GM04503 (cell line): ENCODE data around the gene TXNL4A.

Experiments used
- DNase-seq: peaks from one replicate; pipeline ENCODE4 v3.0.0-alpha.2; 2012; ENCODE audit warnings: low read depth

Gene TXNL4A

GRCh38 chr18:79991494-79991893, 3.1 kb upstream of the TXNL4A start:
- peak; percentile 34 for DNase-seq

DNA sequence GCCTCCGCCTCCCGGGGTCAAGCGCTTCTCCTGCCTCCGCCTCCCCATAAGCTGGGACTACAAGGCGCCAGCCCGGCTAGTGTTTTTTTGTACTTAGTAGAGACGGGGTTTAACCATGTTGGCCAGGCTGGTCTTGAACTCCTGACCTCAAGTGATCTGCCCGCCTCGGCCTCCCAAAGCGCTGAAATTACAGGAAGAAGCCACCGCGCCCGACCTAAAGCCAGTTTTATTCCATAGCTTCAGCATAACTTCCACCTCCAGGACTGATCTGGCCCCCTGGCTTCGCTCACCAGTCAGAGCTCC, 783 bp upstream of the TXNL4A start:
- no peak for DNase-seq

DNA sequence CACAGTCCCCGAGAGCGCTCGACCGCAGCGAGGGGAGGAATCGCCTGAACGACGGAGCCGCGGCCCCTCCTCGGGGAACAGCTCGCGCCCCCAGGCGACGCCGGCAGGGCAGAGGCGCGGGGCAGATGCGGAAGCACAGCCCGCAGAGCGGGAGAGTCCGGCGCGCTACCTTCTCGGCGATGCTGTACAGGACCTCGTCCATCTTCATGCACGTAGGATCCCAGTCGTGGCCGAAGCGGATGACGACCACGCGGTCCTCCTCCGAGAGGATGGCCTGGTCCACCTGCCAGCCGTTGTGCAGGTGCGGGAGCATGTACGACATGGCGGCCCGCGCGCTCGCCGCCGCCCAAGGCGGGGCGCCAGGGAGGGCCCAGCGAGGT, 302 bp downstream of the TXNL4A start:
- DNase-seq, result no peak

DNA sequence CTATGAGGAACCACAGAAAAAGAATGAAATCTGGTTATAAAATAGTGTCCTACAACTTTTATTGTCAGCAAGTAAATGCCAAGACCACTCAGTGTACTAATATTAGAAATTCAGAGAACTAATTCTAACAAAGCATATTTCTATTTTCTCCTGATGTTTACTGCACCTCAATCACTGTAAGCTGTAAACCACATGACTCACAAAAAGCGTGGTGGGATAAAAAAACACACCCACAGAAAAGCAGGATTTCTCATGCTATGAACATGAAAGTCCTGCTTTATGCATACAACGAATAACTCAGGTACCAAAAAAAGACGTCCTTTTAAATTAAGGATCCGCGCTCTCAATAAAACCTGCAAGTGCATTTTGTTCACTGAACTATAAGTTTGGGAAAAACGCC, 797 bp downstream of the TXNL4A start:
- no peak for DNase-seq

- DNase-seq, result no peak
Observed at GRCh38 chr18:79986726-79987125, 1.6 kb downstream of the TXNL4A start.

- no peak for DNase-seq
Observed at GRCh38 chr18:79985172-79985571, 3.2 kb downstream of the TXNL4A start.

GRCh38 chr18:79983793-79984192, 4.6 kb downstream of the TXNL4A start:
- no peak for DNase-seq

- no peak for DNase-seq
Observed at GRCh38 chr18:79983253-79983652, 5.1 kb downstream of the TXNL4A start.

DNA sequence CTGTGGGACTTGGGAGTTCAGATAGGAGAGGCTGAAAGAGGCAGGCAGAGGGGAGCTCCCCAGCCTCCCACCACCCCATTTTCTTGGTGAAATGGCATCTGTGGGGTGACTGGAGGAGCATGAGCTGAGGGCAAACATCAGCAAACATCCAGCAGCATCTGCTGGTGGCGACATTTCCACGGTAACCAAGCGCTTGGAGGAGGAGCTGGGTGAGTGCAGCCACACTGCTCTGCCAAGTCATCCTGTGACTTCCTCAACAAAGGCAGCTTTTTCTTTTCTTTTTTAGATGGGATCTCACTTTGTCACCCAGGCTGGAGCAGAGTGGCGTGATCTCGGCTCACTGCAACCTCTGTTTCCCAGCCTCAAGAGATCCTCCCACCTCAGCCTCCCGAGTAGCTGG, 5.6 kb downstream of the TXNL4A start:
- no peak for DNase-seq

- DNase-seq, result no peak
Observed at GRCh38 chr18:79980585-79980984, 7.8 kb downstream of the TXNL4A start.

- no peak for DNase-seq
Observed at GRCh38 chr18:79979843-79980242, 8.5 kb downstream of the TXNL4A start.

- DNase-seq, result no peak
Observed at GRCh38 chr18:79975985-79976680, 12.2 kb downstream of the TXNL4A start.

DNA sequence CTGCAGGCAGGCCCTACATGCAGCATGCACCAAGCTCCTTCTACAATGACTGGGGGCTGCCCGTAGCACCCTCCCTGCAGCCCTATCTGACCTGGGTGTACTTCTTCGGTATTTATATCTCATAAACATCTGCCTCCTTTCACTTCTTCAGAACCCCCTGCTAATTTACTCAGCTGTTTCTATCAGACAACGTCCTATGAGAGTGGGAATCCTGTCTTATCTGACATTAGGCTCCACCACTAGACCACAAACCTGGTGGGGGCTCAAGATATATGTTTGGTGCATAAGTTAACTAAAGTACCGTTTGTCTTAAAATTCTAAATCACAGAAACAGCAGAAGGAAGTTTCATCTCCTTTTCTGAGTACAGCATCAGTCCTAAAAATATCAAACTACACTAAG, 13.3 kb downstream of the TXNL4A start:
- no peak for DNase-seq

- DNase-seq, result no peak
Observed at GRCh38 chr18:79974025-79974654, 14.2 kb downstream of the TXNL4A start.

DNA sequence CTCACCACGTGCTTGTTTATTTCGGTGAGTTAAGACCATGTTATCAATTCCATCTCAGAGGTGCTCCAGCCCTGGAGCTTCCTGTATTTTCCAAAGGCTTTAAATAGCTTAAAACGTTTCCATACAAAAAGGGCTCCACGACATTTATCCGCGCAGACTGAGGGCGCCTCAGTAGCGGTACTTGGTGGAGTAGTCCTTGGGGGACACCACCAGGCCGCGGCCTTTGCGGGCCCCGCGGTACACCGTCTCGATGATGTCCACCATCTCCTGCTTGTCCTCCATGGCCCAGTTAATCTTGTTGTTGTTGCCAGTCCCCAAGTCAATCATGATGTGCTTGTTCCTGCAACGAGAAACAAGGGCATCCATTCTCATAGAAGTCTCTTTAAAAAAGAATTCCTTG, 14.8 kb downstream of the TXNL4A start:
- no peak for DNase-seq

DNA sequence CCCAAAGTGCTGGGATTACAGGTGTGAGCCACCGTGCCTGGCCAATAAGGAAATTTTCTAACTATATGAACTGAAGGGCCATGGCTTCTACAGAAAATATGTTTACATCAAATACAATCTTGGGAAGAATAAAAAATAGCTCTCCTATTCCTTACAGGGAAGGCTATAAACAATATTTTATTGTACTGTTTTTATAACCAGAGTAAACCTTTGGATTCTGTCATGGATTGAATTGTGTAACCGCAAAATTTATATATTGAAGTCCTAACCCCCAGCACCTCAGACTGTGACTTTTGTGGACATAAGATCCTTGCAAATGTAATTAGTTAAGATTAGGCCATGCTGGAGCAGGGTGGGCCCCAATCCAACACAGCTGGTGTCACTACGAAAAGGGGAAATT, 15.6 kb downstream of the TXNL4A start:
- no peak for DNase-seq

DNA sequence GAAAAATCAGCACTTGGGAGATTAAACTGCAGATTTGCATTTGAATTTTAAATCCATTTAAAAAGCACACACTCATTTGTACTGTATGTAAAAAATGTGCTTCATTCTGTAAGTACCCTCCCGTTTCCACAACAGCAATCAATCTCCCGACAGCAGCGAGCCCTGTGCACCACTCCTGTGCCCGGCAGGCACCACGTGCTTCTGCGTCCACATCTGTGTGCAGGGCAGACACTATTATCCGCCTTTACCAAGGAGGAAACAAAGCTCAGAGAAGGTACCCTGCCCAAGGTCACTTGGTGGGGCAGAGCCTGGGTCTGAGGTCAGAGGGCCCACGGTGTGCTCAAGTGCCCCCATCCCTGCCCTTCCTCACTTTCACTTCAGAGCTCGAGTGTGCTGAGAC, 16.4 kb downstream of the TXNL4A start:
- no peak for DNase-seq

GRCh38 chr18:79971211-79971952, 17.0 kb downstream of the TXNL4A start:
- no peak for DNase-seq

DNA sequence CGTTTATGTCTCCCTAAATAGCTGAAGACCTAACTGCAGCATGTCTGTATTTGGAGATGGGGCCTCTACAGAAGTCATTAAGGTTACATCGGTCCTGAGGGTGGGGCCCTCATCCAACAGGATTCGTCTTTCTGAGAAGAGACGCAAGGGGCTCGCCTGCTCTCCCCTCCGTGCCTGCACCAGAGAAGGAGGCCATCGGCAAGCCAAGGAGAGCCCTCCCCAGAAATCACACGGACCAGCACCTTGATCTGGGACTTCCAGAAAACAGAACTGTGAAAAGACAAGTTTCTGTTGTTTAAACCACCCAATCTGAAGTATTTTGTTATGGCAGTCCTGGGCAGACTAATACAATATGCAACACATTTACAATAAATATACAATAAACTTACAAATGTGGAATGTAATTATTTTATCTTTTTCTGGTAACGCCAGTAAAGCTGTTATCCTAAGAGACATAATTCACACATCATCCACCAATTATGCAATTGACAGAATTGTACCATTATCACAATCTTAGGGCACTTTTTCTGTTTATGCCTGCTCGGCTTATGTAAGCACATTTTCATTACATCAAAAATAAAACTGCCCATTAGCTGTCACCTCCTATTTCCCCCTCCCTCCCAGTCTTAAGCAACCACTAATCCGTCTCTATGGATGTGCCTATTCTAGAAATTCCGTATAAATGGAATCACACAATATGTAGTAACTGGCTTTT, 17.8 kb downstream of the TXNL4A start:
- DNase-seq, result no peak

DNA sequence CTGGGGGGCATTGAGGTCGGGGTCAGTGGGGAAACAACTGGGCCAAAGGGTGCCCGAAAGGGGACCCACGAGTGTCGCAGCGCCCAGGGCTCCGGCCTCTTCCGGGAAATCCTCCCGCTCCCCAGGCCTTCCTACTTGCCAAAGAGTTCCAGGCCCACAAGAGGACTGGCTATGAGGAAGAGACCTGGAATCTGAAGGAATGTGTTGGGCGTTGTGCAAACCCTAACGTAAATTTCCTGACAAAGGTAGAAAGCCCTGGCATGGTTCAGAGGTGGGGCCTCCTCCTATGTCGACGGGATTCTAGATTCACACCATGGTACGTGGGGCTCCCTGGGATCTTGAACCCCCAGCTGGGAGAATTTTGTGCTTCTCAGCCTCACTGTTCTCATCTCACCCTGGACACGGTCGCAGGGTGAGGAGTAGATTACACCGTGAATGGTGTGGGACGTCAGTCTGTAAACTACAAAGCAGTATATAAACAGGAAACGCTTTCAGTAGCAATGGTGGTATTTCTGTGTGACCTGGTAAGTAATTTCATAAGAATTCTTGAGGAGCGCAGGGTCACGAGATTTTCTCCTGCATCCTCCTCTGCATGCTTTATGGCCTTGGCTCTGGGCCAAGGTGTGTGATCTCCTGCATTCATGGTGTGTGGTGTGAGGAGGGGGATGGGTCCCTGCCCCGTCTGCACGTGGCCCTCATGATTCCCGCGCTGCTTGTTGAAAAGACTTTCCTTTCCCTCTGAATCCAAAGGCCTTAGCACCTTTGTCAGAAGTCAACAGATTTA, 23.1 kb downstream of the TXNL4A start:
- no peak for DNase-seq

GRCh38 chr18:79964330-79965118, 23.8 kb downstream of the TXNL4A start, which contains the start of gene HSBP1L1:
Gene HSBP1L1, plus strand, starts transcription at chr18:79964643. Its CDS starts 93 bp downstream, at chr18:79964736.
- no peak for DNase-seq
